ACC112 (cell line): Measurements from ENCODE around the gene TMIGD3.

Experiments
- H2AFZ ChIP-seq: fragments of 200-600 bp; sonication (generic); one replicate; pipeline ENCODE4 v1.6.0; 2017; ENCODE audit warnings: antibody characterized with exemption, low read length; ENCODE audit not compliant: unreplicated experiment
- H3K27ac ChIP-seq: fragments of 200-600 bp; sonication (generic); 2 replicates; pipeline ENCODE4 v1.5.1; 2014; ENCODE audit warnings: low read depth, mild to moderate bottlenecking, antibody characterized with exemption, low read length, moderate library complexity
- H3K27me3 ChIP-seq: fragments of 200-600 bp; sonication (generic); 2 replicates; pipeline ENCODE4 v1.6.1; 2014; ENCODE audit warnings: mild to moderate bottlenecking, antibody characterized with exemption, low read length, moderate library complexity, mixed read lengths; ENCODE audit not compliant: insufficient read depth
- H3K36me3 ChIP-seq: fragments of 200-600 bp; sonication (generic); 2 replicates; pipeline ENCODE4 v1.6.1; 2016; ENCODE audit warnings: mild to moderate bottlenecking, antibody characterized with exemption, low read length, moderate library complexity, mixed read lengths; ENCODE audit not compliant: insufficient read depth
- H3K4me1 ChIP-seq: fragments of 200-600 bp; sonication (generic); one replicate; pipeline ENCODE4 v1.6.1; 2016; ENCODE audit warnings: low read length, mixed read lengths; ENCODE audit not compliant: insufficient read depth, unreplicated experiment, control insufficient read depth
- H3K4me3 ChIP-seq: fragments of 200-600 bp; sonication (generic); 2 replicates; pipeline ENCODE4 v1.5.1; 2014; ENCODE audit warnings: mild to moderate bottlenecking, low read depth, low read length
- H3K79me2 ChIP-seq: fragments of 200-600 bp; sonication (generic); one replicate; pipeline ENCODE4 v1.6.0; 2016; ENCODE audit warnings: low read length; ENCODE audit not compliant: control insufficient read depth, unreplicated experiment, insufficient read depth

TMIGD3 gene

GRCh38 chr1:111474521-111474920 is 28.9 kb downstream of the TMIGD3 start:
- no peak overlapping the region for H3K27ac ChIP-seq
- no peaks in the 10 kb centered on the region for H3K79me2 ChIP-seq
- H3K27me3 ChIP-seq, result no peaks in the 10 kb centered on the region
- no peak overlapping the region for H2AFZ ChIP-seq
- no peak overlapping the region for H3K4me3 ChIP-seq
- peaks cover 3% of the 10 kb centered on the region for H3K4me1 ChIP-seq
- no peaks in the 10 kb centered on the region; the same call in 1 of the 2 replicates for H3K36me3 ChIP-seq

GRCh38 chr1:111474106-111474505 is 29.3 kb downstream of the TMIGD3 start:
- no peak overlapping the region for H3K4me3 ChIP-seq
- no peak overlapping the region for H2AFZ ChIP-seq
- no peak overlapping the region for H3K27ac ChIP-seq
- no peaks in the 10 kb centered on the region; the same call in 1 of the 2 replicates for H3K36me3 ChIP-seq
- no peaks in the 10 kb centered on the region for H3K79me2 ChIP-seq
- peaks cover 3% of the 10 kb centered on the region for H3K4me1 ChIP-seq
- H3K27me3 ChIP-seq, result no peaks in the 10 kb centered on the region

- no peak overlapping the region for H3K27ac ChIP-seq
- no peaks in the 10 kb centered on the region for H3K27me3 ChIP-seq
- H3K4me1 ChIP-seq, result peaks cover 3% of the 10 kb centered on the region
- H3K79me2 ChIP-seq, result no peaks in the 10 kb centered on the region
- H2AFZ ChIP-seq, result no peak overlapping the region
- H3K36me3 ChIP-seq, result no peaks in the 10 kb centered on the region; the same call in 1 of the 2 replicates
- H3K4me3 ChIP-seq, result no peak overlapping the region
These were observed 31.9 kb downstream of the TMIGD3 start for GRCh38 chr1:111471538-111471937.

- Histone ChIP-seq H3K4me1 (peaks cover 3% of the 10 kb centered on the region), H3K36me3 (no peaks in the 10 kb centered on the region; the same call in 1 of the 2 replicates), H3K4me3 (no peak overlapping the region), H3K27ac (no peak overlapping the region), H3K27me3 (no peaks in the 10 kb centered on the region), H2AFZ (no peak overlapping the region), H3K79me2 (no peaks in the 10 kb centered on the region)
These were observed 32.4 kb downstream of the TMIGD3 start for GRCh38 chr1:111471012-111471411.

GRCh38 chr1:111470596-111470995 is 32.8 kb downstream of the TMIGD3 start:
- H3K27ac ChIP-seq, result no peak overlapping the region
- H3K79me2 ChIP-seq, result no peaks in the 10 kb centered on the region
- no peaks in the 10 kb centered on the region; the same call in 1 of the 2 replicates for H3K36me3 ChIP-seq
- no peak overlapping the region for H3K4me3 ChIP-seq
- H3K27me3 ChIP-seq, result no peaks in the 10 kb centered on the region
- H2AFZ ChIP-seq, result no peak overlapping the region
- H3K4me1 ChIP-seq, result peaks cover 3% of the 10 kb centered on the region

GRCh38 chr1:111469539-111469938 is 33.9 kb downstream of the TMIGD3 start:
- no peak overlapping the region for H2AFZ ChIP-seq
- H3K36me3 ChIP-seq, result no peaks in the 10 kb centered on the region; the same call in 1 of the 2 replicates
- no peaks in the 10 kb centered on the region for H3K79me2 ChIP-seq
- no peak overlapping the region for H3K27ac ChIP-seq
- no peaks in the 10 kb centered on the region for H3K27me3 ChIP-seq
- H3K4me1 ChIP-seq, result peaks cover 3% of the 10 kb centered on the region
- no peak overlapping the region for H3K4me3 ChIP-seq

GRCh38 chr1:111468717-111469100 is 34.7 kb downstream of the TMIGD3 start:
- no peak overlapping the region for H2AFZ ChIP-seq
- H3K4me1 ChIP-seq, result no peaks in the 10 kb centered on the region
- H3K27ac ChIP-seq, result no peak overlapping the region
- H3K27me3 ChIP-seq, result no peaks in the 10 kb centered on the region
- no peaks in the 10 kb centered on the region; the same call in 1 of the 2 replicates for H3K36me3 ChIP-seq
- H3K79me2 ChIP-seq, result no peaks in the 10 kb centered on the region
- no peak overlapping the region for H3K4me3 ChIP-seq

GRCh38 chr1:111467865-111468716 is 35.3 kb downstream of the TMIGD3 start:
- H2AFZ ChIP-seq, result no peak overlapping the region
- peaks cover 4% of the 10 kb centered on the region for H3K4me1 ChIP-seq
- H3K79me2 ChIP-seq, result no peaks in the 10 kb centered on the region
- no peak overlapping the region for H3K27ac ChIP-seq
- H3K36me3 ChIP-seq, result no peaks in the 10 kb centered on the region; the same call in 1 of the 2 replicates
- H3K27me3 ChIP-seq, result no peaks in the 10 kb centered on the region
- no peak overlapping the region for H3K4me3 ChIP-seq

GRCh38 chr1:111466480-111466879 is 37.0 kb downstream of the TMIGD3 start:
- H3K27ac ChIP-seq, result no peak overlapping the region
- peaks cover 10% of the 10 kb centered on the region for H3K36me3 ChIP-seq
- peaks cover 17% of the 10 kb centered on the region for H3K4me1 ChIP-seq
- H3K27me3 ChIP-seq, result no peaks in the 10 kb centered on the region
- no peaks in the 10 kb centered on the region for H3K79me2 ChIP-seq
- H2AFZ ChIP-seq, result no peak overlapping the region
- H3K4me3 ChIP-seq, result no peak overlapping the region

GRCh38 chr1:111465754-111466153 is 37.7 kb downstream of the TMIGD3 start:
- peaks cover 13% of the 10 kb centered on the region for H3K36me3 ChIP-seq

More at GRCh38 chr1:111465754-111466153, 37.7 kb downstream of the TMIGD3 start:
- peaks cover 17% of the 10 kb centered on the region for H3K4me1 ChIP-seq
- H3K27ac ChIP-seq, result no peak overlapping the region
- H2AFZ ChIP-seq, result no peak overlapping the region
- no peak overlapping the region for H3K4me3 ChIP-seq
- no peaks in the 10 kb centered on the region for H3K79me2 ChIP-seq
- H3K27me3 ChIP-seq, result no peaks in the 10 kb centered on the region
